Neural progenitor cell (in vitro differentiated cells): Measurements from ENCODE around the gene KIF19. TPM values are rescaled to one million over a fixed set of nuclear protein-coding genes. Genes with fewer than 3 reads are reported as not detected.
"Not testable (repeated sequence)": the region's sequence is repeated elsewhere in the genome, so short reads cannot be mapped to it uniquely, and the experiment has no call there.

Experiments
- DNase-seq: peaks from one replicate; pipeline ENCODE4 v3.0.0-alpha.2; 2016; ENCODE audit warnings: low spot score
- H2AFZ ChIP-seq: fragments of 200-600 bp; sonication (generic); replicated peaks from 2 replicates; pipeline ENCODE4 v1.6.1; 2016; ENCODE audit warnings: antibody characterized with exemption
- H3F3A ChIP-seq: fragments of 200-600 bp; sonication (generic); 2 replicates; pipeline ENCODE4 v1.6.1; 2016; ENCODE audit warnings: antibody characterized with exemption, low read depth
- H3K27ac ChIP-seq: fragments of 200-600 bp; sonication (generic); 2 replicates; pipeline ENCODE4 v1.5.1; 2016; ENCODE audit warnings: mild to moderate bottlenecking
- H3K27me3 ChIP-seq: fragments of 200-600 bp; sonication (generic); 2 replicates; pipeline ENCODE4 v1.6.1; 2016; ENCODE audit warnings: mild to moderate bottlenecking, moderate library complexity
- H3K36me3 ChIP-seq: fragments of 200-600 bp; sonication (generic); 2 replicates; pipeline ENCODE4 v1.5.1; 2016
- H3K4me1 ChIP-seq: fragments of 200-600 bp; sonication (generic); 2 replicates; pipeline ENCODE4 v1.6.1; 2016; ENCODE audit warnings: mixed run types
- H3K4me2 ChIP-seq: fragments of 200-600 bp; sonication (generic); 2 replicates; pipeline ENCODE4 v1.6.1; 2016
- H3K4me3 ChIP-seq: fragments of 200-600 bp; sonication (generic); 2 replicates; pipeline ENCODE4 v1.5.1; 2016
- H3K79me2 ChIP-seq: fragments of 200-600 bp; sonication (generic); 2 replicates; pipeline ENCODE4 v1.6.1; 2016; ENCODE audit warnings: low read depth
- H3K9ac ChIP-seq: fragments of 200-600 bp; sonication (generic); 2 replicates; pipeline ENCODE4 v1.6.1; 2016
- H3K9me3 ChIP-seq: fragments of 200-600 bp; sonication (generic); 2 replicates; pipeline ENCODE4 v1.5.1; 2016; ENCODE audit warnings: low read depth
- H4K20me1 ChIP-seq: fragments of 200-600 bp; sonication (generic); 2 replicates; pipeline ENCODE4 v1.6.1; 2016; ENCODE audit warnings: low read depth
- H3K27ac Mint-ChIP-seq: 3 replicates; pipeline ENCODE4 v1.8.0; 2021; ENCODE audit warnings: mixed read lengths
- H3K27me3 Mint-ChIP-seq: 2 replicates; pipeline ENCODE4 v1.8.0; 2022; ENCODE audit warnings: low read depth, mild to moderate bottlenecking, inconsistent platforms, moderate library complexity, mixed read lengths; ENCODE audit not compliant: insufficient read depth
- H3K36me3 Mint-ChIP-seq: 3 replicates; pipeline ENCODE4 v1.8.0; 2021; ENCODE audit warnings: mixed read lengths
- H3K4me1 Mint-ChIP-seq: 3 replicates; pipeline ENCODE4 v1.8.0; 2021; ENCODE audit warnings: mixed read lengths
- H3K4me3 Mint-ChIP-seq: 3 replicates; pipeline ENCODE4 v1.8.0; 2021; ENCODE audit warnings: mild to moderate bottlenecking, moderate library complexity, mixed read lengths
- H3K9me3 Mint-ChIP-seq: 3 replicates; pipeline ENCODE4 v1.8.0; 2020; ENCODE audit warnings: mixed read lengths
- EZH2 ChIP-seq: fragments of 200-600 bp; sonication (generic); IDR thresholded peaks from 2 replicates; pipeline ENCODE4 v1.6.1; 2017; ENCODE audit warnings: antibody characterized with exemption, mild to moderate bottlenecking, moderate library complexity
- EZH2phosphoT487 ChIP-seq: fragments of 200-600 bp; sonication (generic); IDR thresholded peaks from 2 replicates; pipeline ENCODE4 v1.6.1; 2017; ENCODE audit warnings: antibody characterized with exemption
- total RNA-seq: library from RNA; depleted of rRNA; stranded (reverse); fragments of >200 nt; gene quantifications from 2 replicates; pipeline ENCODE4 v1.2.3, GENCODE V29; 2015; ENCODE audit warnings: low replicate concordance
- TF ChIP-seq, protein P1 (sequence below): fragments of 200-600 bp; sonication (generic); IDR thresholded peaks from 2 replicates; pipeline ENCODE4 v1.5.1; 2017; ENCODE audit warnings: antibody characterized with exemption, mild to moderate bottlenecking

KIF19 gene, protein sequence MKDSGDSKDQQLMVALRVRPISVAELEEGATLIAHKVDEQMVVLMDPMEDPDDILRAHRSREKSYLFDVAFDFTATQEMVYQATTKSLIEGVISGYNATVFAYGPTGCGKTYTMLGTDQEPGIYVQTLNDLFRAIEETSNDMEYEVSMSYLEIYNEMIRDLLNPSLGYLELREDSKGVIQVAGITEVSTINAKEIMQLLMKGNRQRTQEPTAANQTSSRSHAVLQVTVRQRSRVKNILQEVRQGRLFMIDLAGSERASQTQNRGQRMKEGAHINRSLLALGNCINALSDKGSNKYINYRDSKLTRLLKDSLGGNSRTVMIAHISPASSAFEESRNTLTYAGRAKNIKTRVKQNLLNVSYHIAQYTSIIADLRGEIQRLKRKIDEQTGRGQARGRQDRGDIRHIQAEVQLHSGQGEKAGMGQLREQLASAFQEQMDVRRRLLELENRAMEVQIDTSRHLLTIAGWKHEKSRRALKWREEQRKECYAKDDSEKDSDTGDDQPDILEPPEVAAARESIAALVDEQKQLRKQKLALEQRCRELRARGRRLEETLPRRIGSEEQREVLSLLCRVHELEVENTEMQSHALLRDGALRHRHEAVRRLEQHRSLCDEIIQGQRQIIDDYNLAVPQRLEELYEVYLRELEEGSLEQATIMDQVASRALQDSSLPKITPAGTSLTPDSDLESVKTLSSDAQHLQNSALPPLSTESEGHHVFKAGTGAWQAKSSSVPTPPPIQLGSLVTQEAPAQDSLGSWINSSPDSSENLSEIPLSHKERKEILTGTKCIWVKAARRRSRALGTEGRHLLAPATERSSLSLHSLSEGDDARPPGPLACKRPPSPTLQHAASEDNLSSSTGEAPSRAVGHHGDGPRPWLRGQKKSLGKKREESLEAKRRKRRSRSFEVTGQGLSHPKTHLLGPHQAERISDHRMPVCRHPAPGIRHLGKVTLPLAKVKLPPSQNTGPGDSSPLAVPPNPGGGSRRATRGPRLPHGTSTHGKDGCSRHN
- 0.15 and 0.62 TPM in 2 replicates for total RNA-seq

DNA sequence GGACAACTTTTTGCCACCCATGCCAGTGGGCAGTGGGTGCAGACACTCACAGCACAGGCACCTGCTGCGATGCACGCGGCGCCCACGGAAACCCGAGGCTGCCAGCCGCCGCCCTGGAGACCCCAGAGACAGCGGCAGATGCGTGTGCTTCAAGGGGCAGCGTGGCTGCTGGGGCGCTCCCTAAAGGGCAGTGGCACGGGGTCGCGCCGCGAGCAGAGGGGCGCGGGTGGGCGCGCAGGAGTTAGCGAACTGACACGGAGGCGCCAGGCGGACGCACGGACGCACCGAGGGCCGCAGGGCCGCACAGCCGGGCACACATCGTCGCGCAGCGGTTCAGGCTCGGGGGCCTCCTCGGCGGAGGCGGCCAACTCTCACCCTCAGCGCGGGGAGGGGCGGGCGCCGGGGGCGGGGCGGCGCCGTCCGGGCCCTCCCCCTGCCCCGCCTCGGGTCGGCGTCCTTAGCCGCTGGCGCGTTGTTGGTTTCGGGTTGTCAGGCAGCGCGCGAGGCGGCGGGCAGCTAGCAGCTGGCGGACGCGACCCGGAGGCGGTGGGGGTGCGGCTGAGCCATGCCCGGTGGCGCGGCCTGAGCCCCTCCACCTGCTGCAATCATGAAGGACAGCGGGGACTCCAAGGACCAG is at the start of gene KIF19:
Gene KIF19, plus strand, starts transcription at position 484 of the 637 bp plus-strand sequence. Its CDS starts 124 bp downstream, at position 608.
- Mint-ChIP-seq H3K27ac (no peak within 1 kb of the TSS), H3K4me3 (peak within 1 kb of the TSS; percentile 83), H3K9me3 (no peaks in the 10 kb centered on the region), H3K27me3 (peaks cover 26% of the 10 kb centered on the region), H3K4me1 (peaks cover 24% of the 10 kb centered on the region), H3K36me3 (no peaks in the 10 kb centered on the region)
- Histone ChIP-seq H2AFZ (peak within 1 kb of the TSS; percentile 66), H3K36me3 (no peaks in the 10 kb centered on the region), H3K4me3 (peak within 1 kb of the TSS; percentile 60), H3F3A (peaks cover 10% of the 10 kb centered on the region), H3K9ac (no peak within 1 kb of the TSS), H4K20me1 (no peaks in the 10 kb centered on the region), H3K9me3 (no peaks in the 10 kb centered on the region), H3K27me3 (peaks cover 45% of the 10 kb centered on the region), H3K27ac (no peak within 1 kb of the TSS), H3K4me2 (peak within 1 kb of the TSS; percentile 99), H3K4me1 (peaks cover 10% of the 10 kb centered on the region), H3K79me2 (no peaks in the 10 kb centered on the region)
- TF ChIP-seq, protein P1, sequence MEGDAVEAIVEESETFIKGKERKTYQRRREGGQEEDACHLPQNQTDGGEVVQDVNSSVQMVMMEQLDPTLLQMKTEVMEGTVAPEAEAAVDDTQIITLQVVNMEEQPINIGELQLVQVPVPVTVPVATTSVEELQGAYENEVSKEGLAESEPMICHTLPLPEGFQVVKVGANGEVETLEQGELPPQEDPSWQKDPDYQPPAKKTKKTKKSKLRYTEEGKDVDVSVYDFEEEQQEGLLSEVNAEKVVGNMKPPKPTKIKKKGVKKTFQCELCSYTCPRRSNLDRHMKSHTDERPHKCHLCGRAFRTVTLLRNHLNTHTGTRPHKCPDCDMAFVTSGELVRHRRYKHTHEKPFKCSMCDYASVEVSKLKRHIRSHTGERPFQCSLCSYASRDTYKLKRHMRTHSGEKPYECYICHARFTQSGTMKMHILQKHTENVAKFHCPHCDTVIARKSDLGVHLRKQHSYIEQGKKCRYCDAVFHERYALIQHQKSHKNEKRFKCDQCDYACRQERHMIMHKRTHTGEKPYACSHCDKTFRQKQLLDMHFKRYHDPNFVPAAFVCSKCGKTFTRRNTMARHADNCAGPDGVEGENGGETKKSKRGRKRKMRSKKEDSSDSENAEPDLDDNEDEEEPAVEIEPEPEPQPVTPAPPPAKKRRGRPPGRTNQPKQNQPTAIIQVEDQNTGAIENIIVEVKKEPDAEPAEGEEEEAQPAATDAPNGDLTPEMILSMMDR: no peak
- TF ChIP-seq EZH2: peak; percentile 66
- peak; percentile 85 for DNase-seq

DNA sequence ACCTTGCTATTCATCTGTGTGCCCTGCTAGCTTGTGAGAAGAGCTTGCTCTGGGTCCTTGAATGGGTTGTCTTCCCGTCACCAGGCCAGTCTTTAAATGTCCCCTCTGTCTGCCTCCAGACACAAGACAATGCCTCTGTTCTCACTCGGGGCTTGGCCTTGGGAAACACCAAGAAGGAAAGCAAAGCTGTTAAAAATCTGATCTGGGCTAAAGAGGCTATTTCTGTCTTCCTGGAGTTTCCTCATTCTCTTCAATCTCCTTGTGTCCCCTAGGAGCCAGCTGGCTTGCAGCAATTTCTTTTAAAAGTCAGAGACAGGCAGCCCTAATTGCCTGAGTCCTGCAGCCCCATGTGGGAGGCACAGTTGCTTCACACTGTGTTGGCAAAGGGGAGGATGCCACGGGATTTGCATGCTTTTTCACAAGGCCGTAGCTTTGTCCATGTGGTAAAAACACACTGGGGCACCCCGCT is 49.5 kb upstream of the KIF19 start:
- Mint-ChIP-seq H3K36me3 (no peaks in the 10 kb centered on the region), H3K4me1 (peaks cover 70% of the 10 kb centered on the region), H3K27ac (peak overlapping the region; percentile 97), H3K4me3 (peak overlapping the region; percentile 72), H3K9me3 (no peaks in the 10 kb centered on the region), H3K27me3 (peaks cover 32% of the 10 kb centered on the region)
- Histone ChIP-seq H3K27ac (no peak overlapping the region), H3K9me3 (no peaks in the 10 kb centered on the region), H2AFZ (no peak overlapping the region), H3K27me3 (peaks cover 25% of the 10 kb centered on the region), H3K9ac (no peak overlapping the region), H4K20me1 (peaks cover 15% of the 10 kb centered on the region), H3K36me3 (no peaks in the 10 kb centered on the region), H3F3A (peaks cover 47% of the 10 kb centered on the region), H3K4me2 (peak overlapping the region; percentile 55), H3K4me3 (no peak overlapping the region), H3K4me1 (peaks cover 29% of the 10 kb centered on the region), H3K79me2 (no peaks in the 10 kb centered on the region)
- TF ChIP-seq EZH2: no peak
- TF ChIP-seq, protein P1: no peak
- no peak for TF ChIP-seq EZH2phosphoT487
- DNase-seq: peak; percentile 55

DNA sequence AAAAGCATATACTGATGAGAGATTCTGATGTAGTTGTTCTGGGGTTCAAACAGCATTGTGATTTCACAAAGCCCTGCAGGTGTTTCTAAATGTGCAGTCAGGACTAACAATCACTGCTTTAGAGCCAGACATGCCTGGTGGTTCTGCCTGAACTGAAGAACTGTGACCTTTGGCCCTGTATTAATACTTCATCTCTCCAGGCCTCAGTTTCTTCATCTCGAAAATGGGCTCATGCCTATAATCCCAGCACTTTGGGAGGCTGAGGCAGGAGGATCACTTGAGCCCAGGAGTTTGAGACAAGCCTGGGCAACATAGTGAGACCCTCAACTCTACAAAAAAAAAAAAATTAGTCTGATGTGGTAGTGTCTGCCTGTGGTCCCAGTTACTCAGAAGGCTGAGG is 48.1 kb upstream of the KIF19 start:
- Histone ChIP-seq H2AFZ (no peak overlapping the region), H3F3A (peaks cover 37% of the 10 kb centered on the region), H3K4me3 (no peak overlapping the region), H3K27ac (no peak overlapping the region), H3K36me3 (no peaks in the 10 kb centered on the region), H3K79me2 (no peaks in the 10 kb centered on the region), H4K20me1 (peaks cover 15% of the 10 kb centered on the region), H3K9me3 (no peaks in the 10 kb centered on the region), H3K9ac (no peak overlapping the region), H3K27me3 (peaks cover 25% of the 10 kb centered on the region), H3K4me2 (no peak overlapping the region), H3K4me1 (peaks cover 18% of the 10 kb centered on the region)
- H3K4me3 Mint-ChIP-seq: no peak overlapping the region
- H3K27ac Mint-ChIP-seq: no peak overlapping the region
- no peak for DNase-seq
- TF ChIP-seq EZH2phosphoT487 (no peak), EZH2 (no peak)
- TF ChIP-seq, protein P1: no peak
- no peaks in the 10 kb centered on the region for H3K36me3 Mint-ChIP-seq
- peaks cover 57% of the 10 kb centered on the region for H3K4me1 Mint-ChIP-seq
- peaks cover 32% of the 10 kb centered on the region for H3K27me3 Mint-ChIP-seq
- H3K9me3 Mint-ChIP-seq: no peaks in the 10 kb centered on the region

DNA sequence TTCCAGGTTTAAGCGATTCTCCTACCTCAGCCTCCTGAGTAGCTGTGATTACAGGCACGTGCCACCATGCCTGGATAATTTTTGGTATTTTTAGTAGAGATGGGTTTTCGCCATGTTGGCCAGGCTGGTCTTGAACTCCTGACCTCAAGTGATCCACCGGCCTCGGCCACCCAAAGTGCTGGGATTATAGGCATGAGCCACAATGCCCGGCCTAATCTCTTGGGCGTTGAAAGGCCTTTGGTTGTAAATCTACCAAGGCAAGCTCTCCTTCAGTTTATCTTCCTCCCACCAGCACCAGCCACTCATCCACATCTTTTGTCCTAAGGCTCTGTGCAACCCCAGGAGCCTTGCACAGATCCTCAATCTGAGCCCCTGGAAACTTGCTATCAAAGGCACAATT is 46.4 kb upstream of the KIF19 start:
- peaks cover 15% of the 10 kb centered on the region for H4K20me1 ChIP-seq
- H3K4me2 ChIP-seq, H3K36me3 ChIP-seq, H2AFZ ChIP-seq, DNase-seq, H3K36me3 Mint-ChIP-seq, H3K4me3 ChIP-seq, H3K9me3 ChIP-seq, H3K9me3 Mint-ChIP-seq, H3K27ac ChIP-seq, H3K79me2 ChIP-seq, H3K4me3 Mint-ChIP-seq, H3K9ac ChIP-seq: not testable (repeated sequence)
- Mint-ChIP-seq H3K27me3 (peaks cover 24% of the 10 kb centered on the region), H3K4me1 (peaks cover 41% of the 10 kb centered on the region), H3K27ac (peak overlapping the region; percentile 86)
- peaks cover 24% of the 10 kb centered on the region for H3F3A ChIP-seq
- H3K4me1 ChIP-seq: peaks cover 13% of the 10 kb centered on the region
- H3K27me3 ChIP-seq: peaks cover 10% of the 10 kb centered on the region
